H9 (cell line): ENCODE data around the gene BACH2. TPM values are rescaled to one million over a fixed set of nuclear protein-coding genes. Genes with fewer than 3 reads are reported as not detected.

Experiments used
- DNase-seq: peaks from one replicate; pipeline ENCODE4 v3.0.0-alpha.2; 2017
- H2AFZ ChIP-seq: one replicate; pipeline ENCODE4 v1.6.1; 2013; ENCODE audit warnings: mild to moderate bottlenecking, low read length, control low read depth, moderate library complexity
- H2AK5ac ChIP-seq: 2 replicates; pipeline ENCODE4 v1.6.1; 2013; ENCODE audit warnings: low read length, control low read depth, mixed read lengths; ENCODE audit not compliant: insufficient read length
- H2BK120ac ChIP-seq: one replicate; pipeline ENCODE4 v1.6.1; 2013; ENCODE audit warnings: low read depth, mild to moderate bottlenecking, low read length, control low read depth, inconsistent platforms; ENCODE audit not compliant: poor library complexity, severe bottlenecking
- H2BK12ac ChIP-seq: 2 replicates; pipeline ENCODE4 v1.6.1; 2013; ENCODE audit warnings: low read length, control low read depth, mixed read lengths, low read depth; ENCODE audit not compliant: insufficient read length
- H2BK15ac ChIP-seq: 2 replicates; pipeline ENCODE4 v1.6.1; 2013; ENCODE audit warnings: low read depth, low read length, control low read depth
- H2BK20ac ChIP-seq: one replicate; pipeline ENCODE4 v1.6.1; 2013; ENCODE audit warnings: low read depth, mild to moderate bottlenecking, low read length, control low read depth, inconsistent platforms; ENCODE audit not compliant: poor library complexity, severe bottlenecking
- H2BK5ac ChIP-seq: 2 replicates; pipeline ENCODE4 v1.6.1; 2013; ENCODE audit warnings: low read length, control low read depth, mixed read lengths; ENCODE audit not compliant: insufficient read length
- H3K14ac ChIP-seq: 2 replicates; pipeline ENCODE4 v1.6.1; 2013; ENCODE audit warnings: low read length, control low read depth; ENCODE audit not compliant: insufficient read depth
- H3K18ac ChIP-seq: 2 replicates; pipeline ENCODE4 v1.6.1; 2013; ENCODE audit warnings: low read depth, mild to moderate bottlenecking, mixed read lengths, low read length, control low read depth; ENCODE audit not compliant: insufficient read length
- H3K23ac ChIP-seq: 2 replicates; pipeline ENCODE4 v1.6.1; 2013; ENCODE audit warnings: low read length, control low read depth, mixed read lengths, low read depth; ENCODE audit not compliant: insufficient read length
- H3K23me2 ChIP-seq: 2 replicates; pipeline ENCODE4 v1.6.1; 2013; ENCODE audit warnings: low read depth, mild to moderate bottlenecking, mixed read lengths, low read length, control low read depth; ENCODE audit not compliant: insufficient read length, poor library complexity, severe bottlenecking
- H3K27ac ChIP-seq: 2 replicates; pipeline ENCODE4 v1.5.1; 2013; ENCODE audit warnings: low read length, control low read depth, mixed read lengths, low read depth; ENCODE audit not compliant: insufficient read length
- H3K27me3 ChIP-seq: 2 replicates; pipeline ENCODE4 v1.6.1; 2013; ENCODE audit warnings: low read length, control low read depth, inconsistent platforms; ENCODE audit not compliant: insufficient read depth
- H3K4ac ChIP-seq: 2 replicates; pipeline ENCODE4 v1.6.1; 2013; ENCODE audit warnings: low read depth, mild to moderate bottlenecking, control low read depth, inconsistent platforms, low read length, moderate library complexity
- H3K4me1 ChIP-seq: 2 replicates; pipeline ENCODE4 v1.6.1; 2013; ENCODE audit warnings: low read length, control low read depth, inconsistent platforms; ENCODE audit not compliant: insufficient read depth
- H3K4me2 ChIP-seq: 2 replicates; pipeline ENCODE4 v1.6.1; 2013; ENCODE audit warnings: low read length, control low read depth, mixed read lengths; ENCODE audit not compliant: insufficient read length, insufficient read depth
- H3K56ac ChIP-seq: 2 replicates; pipeline ENCODE4 v1.6.1; 2013; ENCODE audit warnings: low read depth, mild to moderate bottlenecking, mixed read lengths, low read length, control low read depth; ENCODE audit not compliant: insufficient read length
- H3K79me1 ChIP-seq: 2 replicates; pipeline ENCODE4 v1.6.1; 2013; ENCODE audit warnings: low read depth, mild to moderate bottlenecking, moderate library complexity, low read length, control low read depth, inconsistent platforms; ENCODE audit not compliant: insufficient read depth, poor library complexity, severe bottlenecking
- H3K79me2 ChIP-seq: 2 replicates; pipeline ENCODE4 v1.6.1; 2013; ENCODE audit warnings: low read length, control low read depth, inconsistent platforms; ENCODE audit not compliant: insufficient read depth
- H3K9ac ChIP-seq: 2 replicates; pipeline ENCODE4 v1.6.1; 2013; ENCODE audit warnings: low read length, control low read depth, mixed read lengths; ENCODE audit not compliant: insufficient read length; ENCODE audit errors: extremely low read depth
- H3K9me3 ChIP-seq: one replicate; pipeline ENCODE4 v1.6.1; 2013; ENCODE audit warnings: low read depth, low read length, inconsistent platforms; ENCODE audit not compliant: control insufficient read depth
- H3T11ph ChIP-seq: one replicate; pipeline ENCODE4 v1.6.1; 2013; ENCODE audit warnings: mild to moderate bottlenecking, low read length, control low read depth, inconsistent platforms
- H4K20me1 ChIP-seq: one replicate; pipeline ENCODE4 v1.6.1; 2013; ENCODE audit not compliant: control insufficient read depth, insufficient read length, insufficient read depth
- H4K5ac ChIP-seq: 2 replicates; pipeline ENCODE4 v1.6.1; 2013; ENCODE audit warnings: low read depth, mild to moderate bottlenecking, mixed read lengths, low read length, control low read depth; ENCODE audit not compliant: insufficient read length
- H4K8ac ChIP-seq: replicated peaks from 2 replicates; pipeline ENCODE4 v1.6.1; 2013; ENCODE audit warnings: low read length, control low read depth, mixed read lengths, low read depth; ENCODE audit not compliant: insufficient read length
- H4K91ac ChIP-seq: 2 replicates; pipeline ENCODE4 v1.6.1; 2013; ENCODE audit warnings: low read depth, mild to moderate bottlenecking, moderate library complexity, mixed read lengths, low read length, control low read depth; ENCODE audit not compliant: insufficient read length
- H3K27ac Mint-ChIP-seq, 3 experiments: 2 replicates in 2 of 3; 3 replicates in 1 of 3; pipeline ENCODE4 v1.8.0; 2020 to 2021; ENCODE audit warnings: mixed read lengths in 3 of 3, mild to moderate bottlenecking in 1 of 3, moderate library complexity in 1 of 3
- H3K27me3 Mint-ChIP-seq: 2 replicates; pipeline ENCODE4 v1.8.0; 2021; ENCODE audit warnings: low read depth, mild to moderate bottlenecking, moderate library complexity, mixed read lengths
- H3K36me3 Mint-ChIP-seq, 3 experiments: 2 replicates in 2 of 3; 3 replicates in 1 of 3; pipeline ENCODE4 v1.8.0; 2020 to 2021; ENCODE audit warnings: low read depth in 3 of 3, mixed read lengths in 3 of 3; ENCODE audit not compliant: insufficient read depth in 1 of 3
- H3K4me1 Mint-ChIP-seq, 2 experiments: 2 replicates each; pipeline ENCODE4 v1.8.0; 2020; ENCODE audit warnings: mixed read lengths in 2 of 2
- H3K4me3 Mint-ChIP-seq, 2 experiments: 2 replicates in 1 of 2; 3 replicates in 1 of 2; pipeline ENCODE4 v1.8.0; 2020 to 2021; ENCODE audit warnings: mild to moderate bottlenecking in 2 of 2, mixed read lengths in 2 of 2, moderate library complexity in 1 of 2
- H3K9me3 Mint-ChIP-seq, 2 experiments: 2 replicates in 1 of 2; 3 replicates in 1 of 2; pipeline ENCODE4 v1.8.0; 2020; ENCODE audit warnings: mild to moderate bottlenecking in 2 of 2, mixed read lengths in 2 of 2, moderate library complexity in 1 of 2
- CTCF ChIP-seq: fragments of 200-600 bp; sonication (generic); conservative IDR thresholded peaks from 3 replicates; pipeline ENCODE4 v1.8.0; 2021; ENCODE audit warnings: antibody characterized with exemption, mild to moderate bottlenecking
- WGBS: extraction: QIAGEN DNeasy Blood & Tissue Kit; methylation state at CpG from one replicate; pipeline ENCODE4 v1.1.7; 2013; ENCODE audit warnings: missing lambda C conversion rate, low lambda C conversion rate, mixed read lengths; ENCODE audit not compliant: insufficient read length; ENCODE audit errors: extremely low coverage; 5-methylcytosine and 5-hydroxymethylcytosine counted together
- total RNA-seq: library from RNA; stranded (reverse); gene quantifications from 2 replicates; pipeline ENCODE4 v1.2.1, GENCODE V29; 2021

The BACH2 gene
- total RNA-seq, 1 experiment from 2014 or later = 2.0 TPM

GRCh38 chr6:90256698-90257485, 39.8 kb downstream of the BACH2 start:
- H2BK12ac ChIP-seq = no peak overlapping the region
- H3K4me2 ChIP-seq = no peak overlapping the region
- H4K8ac ChIP-seq = no peak overlapping the region
- H3K79me1 ChIP-seq = no peaks in the 10 kb centered on the region
- no peak overlapping the region for H2AK5ac ChIP-seq
- H2BK20ac ChIP-seq = no peak overlapping the region
- H3T11ph ChIP-seq = no peak overlapping the region
- peaks cover 0 to 4% of the 10 kb centered on the region in 2 experiments; a peak in 3 of 5 replicates for H3K9me3 Mint-ChIP-seq
- H3K18ac ChIP-seq = no peak overlapping the region
- DNase-seq = no peak
- H4K91ac ChIP-seq = no peak overlapping the region
- no peaks in the 10 kb centered on the region for H3K9me3 ChIP-seq
- WGBS = no CpG with 5 or more reads among the region's 4 CpGs
- H3K23ac ChIP-seq = no peak overlapping the region
- 0 out of 2 replicates have a peak, but pooled peaks cover 2% of the 10 kb centered on the region for H3K27me3 Mint-ChIP-seq
- no peaks in the 10 kb centered on the region for H3K27me3 ChIP-seq
- H3K56ac ChIP-seq = no peak overlapping the region
- no peaks in the 10 kb centered on the region; a peak in 2 of 7 replicates for H3K36me3 Mint-ChIP-seq
- no peak for TF ChIP-seq CTCF
- no peaks in the 10 kb centered on the region for H3K23me2 ChIP-seq
- H4K5ac ChIP-seq = no peak overlapping the region
- no peak overlapping the region for H3K27ac Mint-ChIP-seq
- no peak overlapping the region for H3K14ac ChIP-seq
- no peaks in the 10 kb centered on the region for H3K4me1 ChIP-seq
- no peak overlapping the region for H3K9ac ChIP-seq
- H4K20me1 ChIP-seq = no peaks in the 10 kb centered on the region
- H3K79me2 ChIP-seq = no peaks in the 10 kb centered on the region
- H3K27ac ChIP-seq = no peak overlapping the region
- no peak overlapping the region for H2BK5ac ChIP-seq
- no peak overlapping the region for H3K4ac ChIP-seq
- H2BK120ac ChIP-seq = no peak overlapping the region
- no peaks in the 10 kb centered on the region for H3K4me1 Mint-ChIP-seq
- no peak overlapping the region for H3K4me3 Mint-ChIP-seq
- H2AFZ ChIP-seq = no peak overlapping the region
- no peak overlapping the region for H2BK15ac ChIP-seq
